Fibroblast of villous mesenchyme (primary cell): ENCODE measurements around the gene TTC39B. TPM values are rescaled to one million over a fixed set of nuclear protein-coding genes. Genes with fewer than 3 reads are reported as not detected.

Source experiments
- DNase-seq: peaks from one replicate; pipeline ENCODE4 v3.0.0-alpha.2; 2010; ENCODE audit warnings: low read depth
- H3K4me3 ChIP-seq: 2 replicates; pipeline ENCODE4 v1.5.1; 2011; ENCODE audit warnings: low read depth, mild to moderate bottlenecking, low read length
- CTCF ChIP-seq: IDR thresholded peaks from 2 replicates; pipeline ENCODE4 v1.5.1; 2012; ENCODE audit warnings: low read depth, mild to moderate bottlenecking, low read length; ENCODE audit not compliant: insufficient read depth
- total RNA-seq: library from RNA; depleted of rRNA; stranded (reverse); fragments of >200 nt; gene quantifications from 2 replicates; pipeline ENCODE4 v1.2.3, GENCODE V29; 2012

TTC39B gene
- total RNA-seq, 1 donor, result 16.0 TPM

- DNase-seq, result no peak
- H3K4me3 ChIP-seq, result peak overlapping the region; percentile 89
- no peak for TF ChIP-seq CTCF
Measured at GRCh38 chr9:15305470-15305869, 1.5 kb downstream of the TTC39B start.

- no peak for TF ChIP-seq CTCF
- DNase-seq, result no peak
- no peak overlapping the region for H3K4me3 ChIP-seq
Measured at GRCh38 chr9:15304632-15305031, 2.4 kb downstream of the TTC39B start.

- no peak for DNase-seq
- H3K4me3 ChIP-seq, result no peak overlapping the region
- no peak for TF ChIP-seq CTCF
Measured at GRCh38 chr9:15300218-15300617, 6.8 kb downstream of the TTC39B start.

GRCh38 chr9:15299374-15299939, 7.6 kb downstream of the TTC39B start:
- TF ChIP-seq CTCF, result no peak
- no peak for DNase-seq
- no peak overlapping the region for H3K4me3 ChIP-seq

GRCh38 chr9:15298362-15298761, 8.7 kb downstream of the TTC39B start:
- no peak for TF ChIP-seq CTCF
- DNase-seq, result no peak

GRCh38 chr9:15295761-15296405, 11.1 kb downstream of the TTC39B start:
- no peak for TF ChIP-seq CTCF
- H3K4me3 ChIP-seq, result peak overlapping the region; percentile 57
- peak; percentile 69 for DNase-seq

More at GRCh38 chr9:15298362-15298761, 8.7 kb downstream of the TTC39B start:
- no peak overlapping the region for H3K4me3 ChIP-seq
